NCI-H774 (cell line): Measurements from ENCODE around the gene EFNB2.
A peak's percentile ranks its signal among the peaks of the same experiment; 100 is the strongest.

Experiments
- DNase-seq: peaks from one replicate; lab custom pipeline; 2025; lab: John Stamatoyannopoulos, UW

EFNB2 gene

DNA sequence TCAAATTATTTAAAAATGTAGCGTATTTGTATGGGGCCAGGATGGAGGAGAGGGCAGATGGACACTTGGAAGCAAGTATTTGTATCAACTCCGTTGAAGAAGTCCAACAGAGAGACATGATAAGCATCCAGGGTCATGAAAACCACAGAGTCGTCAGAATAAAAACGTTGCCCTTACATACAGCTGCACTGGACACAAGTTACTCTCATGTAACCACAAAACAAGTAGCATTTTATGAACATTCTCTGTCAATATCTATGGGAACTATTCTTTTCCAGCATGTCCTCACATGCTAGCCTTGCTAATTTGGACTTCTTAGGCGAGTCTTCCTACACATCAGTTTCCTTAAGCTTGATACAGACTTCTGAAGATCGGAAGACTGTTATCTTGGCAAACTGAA is 35.0 kb downstream of the EFNB2 start:
- DNase-seq: no peak

GRCh38 chr13:106499896-106500295 is 35.6 kb downstream of the EFNB2 start:
- DNase-seq: no peak

GRCh38 chr13:106499113-106499512 is 36.3 kb downstream of the EFNB2 start:
- no peak for DNase-seq

DNA sequence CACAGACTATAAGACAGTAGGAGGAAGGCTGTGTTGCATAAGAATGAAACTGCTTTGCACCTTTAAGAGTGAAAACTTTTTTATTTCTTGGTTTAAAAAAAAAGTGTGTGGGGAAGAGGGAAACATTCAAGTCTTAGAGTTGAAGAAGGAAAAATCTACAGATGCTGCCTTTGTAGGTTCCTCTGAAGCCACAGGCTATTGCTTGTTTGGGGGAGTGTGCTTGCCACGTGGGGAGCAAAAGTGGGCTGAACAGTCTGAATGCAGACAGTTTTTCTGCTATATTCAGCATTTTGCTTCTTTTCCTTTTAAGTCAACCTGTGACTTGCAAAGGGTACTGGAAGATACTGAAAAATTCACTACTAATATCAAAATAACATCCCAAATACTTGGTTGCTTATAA is 36.9 kb downstream of the EFNB2 start:
- DNase-seq: no peak

GRCh38 chr13:106498158-106498557 is 37.3 kb downstream of the EFNB2 start:
- DNase-seq: no peak

DNA sequence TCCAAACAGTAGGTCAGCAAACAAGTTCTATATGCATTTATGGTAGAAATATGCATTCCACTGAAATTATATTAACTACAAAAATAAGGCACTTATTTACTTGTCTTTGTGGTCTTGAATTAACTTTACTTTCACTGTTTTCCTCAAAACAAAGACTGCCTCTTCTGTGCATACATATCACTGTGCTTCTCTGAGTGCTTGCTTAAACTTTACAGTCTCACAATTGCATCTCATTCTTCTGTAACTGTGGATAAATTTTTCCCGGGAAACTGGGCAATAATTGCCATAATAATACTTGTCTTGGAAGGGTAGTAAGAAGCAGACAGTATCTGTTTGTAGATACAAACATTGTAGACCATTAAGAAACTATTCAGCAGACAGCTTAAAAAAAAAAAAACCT is 38.4 kb downstream of the EFNB2 start:
- DNase-seq: no peak

DNA sequence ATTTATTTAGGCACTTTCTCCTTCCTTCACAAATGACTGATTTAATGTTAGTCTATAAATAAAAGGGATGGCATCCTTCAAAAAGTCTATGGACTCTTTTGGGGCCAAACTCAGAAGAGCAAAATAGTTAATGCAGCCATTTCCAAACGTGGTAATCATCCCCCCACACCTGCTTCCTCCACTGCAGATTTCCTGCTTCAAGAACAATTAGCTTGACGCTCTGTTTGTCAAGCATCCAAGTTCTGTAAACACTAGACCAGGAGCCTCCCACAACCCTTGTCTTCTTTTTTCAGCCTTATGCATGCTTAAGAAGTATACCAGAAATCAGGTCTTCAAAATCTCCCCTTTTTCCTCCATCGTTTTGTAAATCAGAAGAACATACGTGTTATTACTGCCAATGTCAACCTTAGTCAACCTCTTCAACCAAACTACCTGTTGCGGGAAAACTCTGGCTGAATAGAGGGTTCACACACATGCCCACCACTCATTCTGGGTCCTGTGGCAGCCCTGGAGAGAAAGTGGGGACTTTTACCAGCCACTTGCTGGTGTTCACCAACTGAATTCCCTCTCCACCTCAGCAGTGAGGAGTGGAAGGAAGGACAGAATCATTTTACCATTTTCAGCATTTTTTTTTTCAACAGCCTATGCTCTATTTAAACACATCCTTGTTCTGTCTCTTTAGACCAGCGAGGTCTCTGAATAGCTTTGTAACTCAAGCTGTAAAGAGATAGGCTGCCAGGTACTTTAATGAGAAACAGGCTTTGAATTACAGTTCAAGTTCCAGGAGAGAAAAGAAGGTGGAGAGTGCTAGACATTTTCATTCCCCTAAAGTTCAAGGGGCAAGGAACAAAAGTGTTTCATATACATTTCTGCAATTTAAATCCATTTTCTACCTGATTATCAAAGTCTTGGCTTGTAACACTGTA is 39.1 kb downstream of the EFNB2 start:
- peak; percentile 57 for DNase-seq

- DNase-seq: no peak
Measured at GRCh38 chr13:106494936-106495335, 40.5 kb downstream of the EFNB2 start.

- DNase-seq: no peak
Measured at GRCh38 chr13:106494506-106494905, 41.0 kb downstream of the EFNB2 start.

GRCh38 chr13:106493533-106494220 is 41.8 kb downstream of the EFNB2 start:
- DNase-seq: no peak

DNA sequence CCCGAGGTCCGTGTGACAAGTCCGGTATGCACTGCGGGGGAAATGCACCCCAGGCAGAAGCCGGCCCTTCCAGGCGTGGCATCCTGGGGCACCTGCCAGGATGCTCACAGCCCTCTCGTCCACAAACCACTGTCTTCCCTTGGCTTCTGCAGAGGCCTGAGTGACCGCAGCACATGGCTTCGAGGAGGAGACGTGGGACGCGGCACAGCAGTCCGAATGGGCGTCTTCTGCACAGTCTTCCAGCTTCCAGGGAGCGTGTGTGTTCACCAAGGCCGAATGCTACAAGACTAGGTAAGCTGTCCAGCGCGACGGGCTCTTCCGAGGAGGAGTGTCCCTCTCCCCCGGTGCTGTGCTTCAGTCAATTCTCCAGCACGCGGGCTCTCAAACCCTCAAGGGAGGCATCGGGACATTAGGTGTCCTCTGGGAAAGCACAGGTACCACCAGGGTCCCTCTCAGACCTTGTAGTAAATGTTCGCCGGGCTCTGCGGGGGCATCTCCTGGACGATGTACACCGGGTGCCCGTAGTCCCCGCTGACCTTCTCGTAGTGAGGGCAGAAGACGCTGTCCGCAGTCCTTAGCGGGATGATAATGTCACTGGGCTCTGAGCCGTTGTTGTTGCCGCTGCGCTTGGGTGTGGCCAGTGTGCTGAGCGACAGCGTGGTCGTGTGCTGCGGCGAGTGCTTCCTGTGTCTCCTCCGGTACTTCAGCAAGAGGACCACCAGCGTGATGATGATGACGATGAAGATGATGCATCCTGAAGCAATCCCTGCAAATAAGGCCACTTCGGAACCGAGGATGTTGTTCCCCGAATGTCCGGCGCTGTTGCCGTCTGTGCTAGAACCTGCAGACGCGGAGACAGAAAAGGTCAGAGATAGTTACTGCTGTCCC is 42.6 kb downstream of the EFNB2 start:
- no peak for DNase-seq

- no peak for DNase-seq
Measured at GRCh38 chr13:106491928-106492587, 43.4 kb downstream of the EFNB2 start.

- no peak for DNase-seq
Measured at GRCh38 chr13:106491463-106491862, 44.0 kb downstream of the EFNB2 start.

GRCh38 chr13:106490569-106491321 is 44.7 kb downstream of the EFNB2 start:
- no peak for DNase-seq

GRCh38 chr13:106489849-106490568 is 45.5 kb downstream of the EFNB2 start:
- DNase-seq: no peak

DNA sequence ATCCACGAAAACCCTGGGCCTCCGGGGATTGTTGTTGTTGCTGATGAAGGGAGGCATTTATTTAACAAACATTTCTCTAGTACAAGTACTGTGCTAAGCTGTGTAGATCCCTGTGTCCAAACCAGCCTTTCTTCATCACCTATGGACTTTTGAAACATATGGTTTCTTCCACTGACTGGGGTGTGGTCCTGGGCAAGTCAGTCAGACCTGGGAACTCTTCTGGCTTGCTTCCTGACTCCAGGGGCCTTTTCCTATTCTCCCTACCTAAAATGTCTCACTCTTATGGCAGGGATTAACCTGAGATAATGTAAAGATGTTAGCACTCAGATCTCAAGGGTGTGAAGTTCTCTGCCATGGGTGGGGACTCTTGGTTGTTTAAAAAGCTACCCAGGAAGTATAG is 46.8 kb downstream of the EFNB2 start:
- no peak for DNase-seq

- DNase-seq: no peak
Measured at GRCh38 chr13:106488076-106488475, 47.4 kb downstream of the EFNB2 start.

DNA sequence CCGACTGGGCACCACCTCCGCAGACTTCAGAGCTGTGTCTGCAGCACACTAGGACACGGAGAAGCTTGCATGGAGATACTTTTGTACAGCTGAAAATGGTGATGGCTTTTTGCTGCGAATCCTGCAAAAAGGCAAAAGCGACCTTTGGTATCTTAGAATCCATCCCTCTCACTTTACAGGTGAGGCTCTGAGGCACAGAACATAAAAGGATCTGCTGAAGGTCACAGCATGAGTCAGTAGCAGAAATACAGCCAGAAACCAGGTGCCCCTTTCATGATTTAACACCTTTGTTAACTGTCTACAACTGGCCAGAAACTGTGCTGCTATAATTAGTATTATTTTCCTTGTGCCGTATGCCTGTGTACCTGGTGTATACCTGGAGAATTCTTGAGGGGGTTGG is 48.3 kb downstream of the EFNB2 start:
- no peak for DNase-seq

DNA sequence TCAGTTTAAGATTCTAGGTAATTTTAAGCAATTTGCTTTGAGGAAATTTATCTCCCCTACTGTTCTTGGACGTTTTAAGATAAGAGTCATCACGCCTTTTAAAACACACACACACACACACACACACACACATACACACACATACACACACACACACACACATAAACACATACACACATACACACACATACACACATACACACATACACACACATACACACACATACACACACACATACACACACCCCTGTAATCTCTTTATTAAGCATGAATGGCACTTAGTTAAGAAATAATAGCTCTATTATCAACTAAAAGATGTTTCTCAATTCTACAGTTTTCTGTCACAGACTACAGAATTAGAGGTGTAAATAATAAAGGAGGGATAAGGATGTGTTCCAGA is 49.2 kb downstream of the EFNB2 start:
- no peak for DNase-seq

DNA sequence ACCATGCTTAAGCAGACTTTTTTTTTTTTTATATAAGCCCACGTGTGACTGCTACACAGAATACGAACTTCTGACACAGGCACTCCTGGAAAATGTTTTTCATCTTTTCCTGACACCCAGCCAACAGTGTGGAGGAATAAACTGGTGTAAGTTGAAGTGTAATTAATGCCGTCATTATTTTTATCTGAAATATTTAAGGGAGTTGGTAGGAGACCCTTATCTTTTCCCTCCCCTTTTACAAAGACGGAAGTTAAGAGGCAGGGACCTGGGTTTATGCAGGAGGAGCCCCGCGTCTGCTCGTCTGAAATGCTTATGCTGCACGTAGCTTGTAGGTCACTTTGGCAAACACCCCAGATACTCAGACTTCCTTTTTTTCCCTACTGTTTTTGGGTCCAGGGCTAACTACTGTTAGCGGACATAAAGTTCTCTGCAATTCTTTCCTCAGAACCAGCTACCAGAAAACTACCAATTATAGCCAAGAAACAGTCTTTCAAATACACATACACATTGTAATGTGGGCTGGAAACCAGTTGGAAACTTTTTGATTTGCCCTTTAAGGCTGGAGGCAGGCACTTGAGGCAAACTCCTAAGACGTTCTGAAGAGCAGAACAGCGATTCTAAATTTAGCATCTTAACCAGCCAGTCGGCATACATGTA is 50.8 kb downstream of the EFNB2 start:
- DNase-seq: no peak
